ENCODE measurements around the gene SSC5D. TPM values are rescaled to one million over a fixed set of nuclear protein-coding genes. Genes with fewer than 3 reads are reported as not detected.
A peak's percentile ranks its signal among the peaks of the same experiment; 100 is the strongest.

SSC5D gene
- total RNA-seq, 1 donor: 10.7 TPM

- TF ChIP-seq CTCF (IDR thresholded peaks at IDR 0.05; ENCODE audit: insufficient read depth, low read length): no peak
Measured at GRCh38 chr19:55481148-55481793, 7.0 kb upstream of the SSC5D start.

GRCh38 chr19:55481794-55482155, 6.5 kb upstream of the SSC5D start:
- no peak for DNase-seq (ENCODE audit: low read depth)
- TF ChIP-seq CTCF (IDR thresholded peaks at IDR 0.05; ENCODE audit: insufficient read depth, low read length): no peak
- H3K4me3 ChIP-seq (ENCODE audit: low read depth, low read length): no peak overlapping the region

More at GRCh38 chr19:55481148-55481793, 7.0 kb upstream of the SSC5D start:
- H3K4me3 ChIP-seq (ENCODE audit: low read depth, low read length): no peak overlapping the region
- no peak for DNase-seq (ENCODE audit: low read depth)

GRCh38 chr19:55482156-55482961, 5.9 kb upstream of the SSC5D start:
- no peak for DNase-seq (ENCODE audit: low read depth)
- no peak for TF ChIP-seq CTCF (IDR thresholded peaks at IDR 0.05; ENCODE audit: insufficient read depth, low read length)
- H3K4me3 ChIP-seq (ENCODE audit: low read depth, low read length): no peak overlapping the region

- no peak overlapping the region for H3K4me3 ChIP-seq (ENCODE audit: low read depth, low read length)
- no peak for DNase-seq (ENCODE audit: low read depth)
- TF ChIP-seq CTCF (IDR thresholded peaks at IDR 0.05; ENCODE audit: insufficient read depth, low read length): no peak
Measured at GRCh38 chr19:55482967-55483705, 5.1 kb upstream of the SSC5D start.

GRCh38 chr19:55483706-55484592, 4.3 kb upstream of the SSC5D start:
- no peak for TF ChIP-seq CTCF (IDR thresholded peaks at IDR 0.05; ENCODE audit: insufficient read depth, low read length)
- DNase-seq (ENCODE audit: low read depth): no peak
- H3K4me3 ChIP-seq (ENCODE audit: low read depth, low read length): peak overlapping the region; percentile 81

All from fibroblast of the aortic adventitia (primary cell).